Stimulated activated naive CD8-positive, alpha-beta T cell treated with anti-CD3 and anti-CD28 coated beads, Interleukin-15, amount 100 ng/mL, for 72 hours (primary cell): ENCODE measurements around the gene SBF2.

Source experiments
- ATAC-seq: fragments of 150-1000 bp; cut with Tn5 transposase; 2 replicates; pipeline ENCODE4 v1.10.0; 2021; ENCODE audit warnings: mild to moderate bottlenecking, moderate library complexity
- DNase-seq, 2 donors: peaks; one replicate each; pipeline ENCODE4 v3.0.0; 2021 to 2022
- H3K27ac Mint-ChIP-seq, 2 donors: one replicate each; pipeline ENCODE4 v1.8.0; 2022; ENCODE audit warnings: mild to moderate bottlenecking in 2 of 2, mixed read lengths in 2 of 2, moderate library complexity in 2 of 2
- H3K27me3 Mint-ChIP-seq: one replicate; pipeline ENCODE4 v1.8.0; 2022; ENCODE audit warnings: mixed read lengths
- H3K4me1 Mint-ChIP-seq: one replicate; pipeline ENCODE4 v1.8.0; 2022; ENCODE audit warnings: mild to moderate bottlenecking, mixed read lengths
- H3K4me3 Mint-ChIP-seq, 2 donors: one replicate each; pipeline ENCODE4 v1.8.0; 2022; ENCODE audit warnings: mild to moderate bottlenecking in 2 of 2, mixed read lengths in 2 of 2, moderate library complexity in 1 of 2
- H3K9me3 Mint-ChIP-seq, 2 donors: one replicate each; pipeline ENCODE4 v1.8.0; 2022; ENCODE audit warnings: mixed read lengths in 2 of 2

The SBF2 gene

GRCh38 chr11:10211470-10211869 is 82.5 kb downstream of the SBF2 start:
- Mint-ChIP-seq H3K4me1 (no peaks in the 10 kb centered on the region), H3K9me3 (no peaks in the 10 kb centered on the region), H3K27ac (no peak overlapping the region), H3K27me3 (no peaks in the 10 kb centered on the region), H3K4me3 (no peak overlapping the region)
- no peak for DNase-seq
- no peak for ATAC-seq

GRCh38 chr11:10209326-10209725 is 84.7 kb downstream of the SBF2 start:
- ATAC-seq (no peak), DNase-seq (no peak)
- no peaks in the 10 kb centered on the region for H3K4me1 Mint-ChIP-seq
- H3K27me3 Mint-ChIP-seq = no peaks in the 10 kb centered on the region
- H3K4me3 Mint-ChIP-seq = no peak overlapping the region
- no peak overlapping the region for H3K27ac Mint-ChIP-seq
- peaks cover 0 to 4% of the 10 kb centered on the region in 2 donors for H3K9me3 Mint-ChIP-seq

GRCh38 chr11:10208131-10208575 is 85.9 kb downstream of the SBF2 start:
- peaks cover 5 to 14% of the 10 kb centered on the region in 2 donors for H3K9me3 Mint-ChIP-seq
- ATAC-seq = peak; percentile 46
- H3K4me1 Mint-ChIP-seq = no peaks in the 10 kb centered on the region
- no peak overlapping the region for H3K4me3 Mint-ChIP-seq
- no peaks in the 10 kb centered on the region for H3K27me3 Mint-ChIP-seq
- no peak overlapping the region for H3K27ac Mint-ChIP-seq
- peak in 1 of 2 donors; percentile 1 for DNase-seq

GRCh38 chr11:10205928-10206327 is 88.1 kb downstream of the SBF2 start:
- H3K27ac Mint-ChIP-seq = no peak overlapping the region
- DNase-seq = no peak
- no peak for ATAC-seq

GRCh38 chr11:10204021-10204420 is 90.0 kb downstream of the SBF2 start:
- Mint-ChIP-seq H3K27me3 (no peaks in the 10 kb centered on the region), H3K4me3 (no peak overlapping the region), H3K9me3 (peaks cover 11 to 22% of the 10 kb centered on the region in 2 donors), H3K27ac (no peak overlapping the region), H3K4me1 (no peaks in the 10 kb centered on the region)
- no peak for DNase-seq
- no peak for ATAC-seq

More at GRCh38 chr11:10205928-10206327, 88.1 kb downstream of the SBF2 start:
- no peak overlapping the region for H3K4me3 Mint-ChIP-seq
- H3K4me1 Mint-ChIP-seq = no peaks in the 10 kb centered on the region
- peaks cover 11 to 22% of the 10 kb centered on the region in 2 donors for H3K9me3 Mint-ChIP-seq
- no peaks in the 10 kb centered on the region for H3K27me3 Mint-ChIP-seq

GRCh38 chr11:10201343-10201742 is 92.7 kb downstream of the SBF2 start:
- ATAC-seq (no peak), DNase-seq (no peak)
- Mint-ChIP-seq H3K9me3 (peaks cover 11 to 22% of the 10 kb centered on the region in 2 donors), H3K4me3 (no peak overlapping the region), H3K27ac (no peak overlapping the region), H3K4me1 (no peaks in the 10 kb centered on the region), H3K27me3 (no peaks in the 10 kb centered on the region)

GRCh38 chr11:10197091-10197490 is 96.9 kb downstream of the SBF2 start:
- Mint-ChIP-seq H3K27ac (no peak overlapping the region), H3K4me3 (no peak overlapping the region), H3K9me3 (no peaks in the 10 kb centered on the region), H3K27me3 (no peaks in the 10 kb centered on the region), H3K4me1 (no peaks in the 10 kb centered on the region)
- DNase-seq (no peak), ATAC-seq (no peak)

- Mint-ChIP-seq H3K27ac (no peak overlapping the region), H3K4me1 (no peaks in the 10 kb centered on the region), H3K27me3 (no peaks in the 10 kb centered on the region), H3K4me3 (no peak overlapping the region), H3K9me3 (no peaks in the 10 kb centered on the region)
- DNase-seq = no peak
- no peak for ATAC-seq
Measured at GRCh38 chr11:10192036-10192435, 102.0 kb downstream of the SBF2 start.

- Mint-ChIP-seq H3K4me3 (no peak overlapping the region), H3K4me1 (no peaks in the 10 kb centered on the region), H3K27ac (no peak overlapping the region), H3K9me3 (no peaks in the 10 kb centered on the region), H3K27me3 (no peaks in the 10 kb centered on the region)
- DNase-seq (no peak), ATAC-seq (no peak)
Measured at GRCh38 chr11:10181811-10182210, 112.2 kb downstream of the SBF2 start.

- no peaks in the 10 kb centered on the region for H3K27me3 Mint-ChIP-seq
- no peak overlapping the region for H3K27ac Mint-ChIP-seq
- no peak for ATAC-seq
- no peak for DNase-seq
- no peak overlapping the region for H3K4me3 Mint-ChIP-seq
- no peaks in the 10 kb centered on the region for H3K9me3 Mint-ChIP-seq
- peaks cover 5% of the 10 kb centered on the region for H3K4me1 Mint-ChIP-seq
Measured at GRCh38 chr11:10164621-10165020, 129.4 kb downstream of the SBF2 start.

- Mint-ChIP-seq H3K4me1 (peaks cover 5% of the 10 kb centered on the region), H3K27me3 (no peaks in the 10 kb centered on the region), H3K9me3 (peaks cover 12% of the 10 kb centered on the region in 2 donors), H3K4me3 (no peak overlapping the region), H3K27ac (no peak overlapping the region)
- ATAC-seq (no peak), DNase-seq (no peak)
Measured at GRCh38 chr11:10162222-10162621, 131.8 kb downstream of the SBF2 start.

GRCh38 chr11:10160350-10160749 is 133.7 kb downstream of the SBF2 start:
- Mint-ChIP-seq H3K4me1 (peaks cover 5% of the 10 kb centered on the region), H3K4me3 (no peak overlapping the region), H3K27me3 (no peaks in the 10 kb centered on the region), H3K9me3 (peaks cover 12 to 23% of the 10 kb centered on the region in 2 donors), H3K27ac (no peak overlapping the region)
- DNase-seq (no peak), ATAC-seq (no peak)

- H3K27me3 Mint-ChIP-seq = no peaks in the 10 kb centered on the region
- no peak overlapping the region for H3K4me3 Mint-ChIP-seq
- ATAC-seq (no peak), DNase-seq (no peak)
- no peaks in the 10 kb centered on the region for H3K4me1 Mint-ChIP-seq
- H3K9me3 Mint-ChIP-seq = peaks cover 12 to 23% of the 10 kb centered on the region in 2 donors
- H3K27ac Mint-ChIP-seq = no peak overlapping the region
Measured at GRCh38 chr11:10158461-10158860, 135.6 kb downstream of the SBF2 start.

GRCh38 chr11:10155793-10156490 is 138.1 kb downstream of the SBF2 start:
- ATAC-seq = no peak
- peaks cover 12 to 23% of the 10 kb centered on the region in 2 donors for H3K9me3 Mint-ChIP-seq

GRCh38 chr11:10150800-10151199 is 143.2 kb downstream of the SBF2 start:
- Mint-ChIP-seq H3K27ac (no peak overlapping the region), H3K27me3 (no peaks in the 10 kb centered on the region), H3K4me1 (no peaks in the 10 kb centered on the region), H3K4me3 (no peak overlapping the region), H3K9me3 (peaks cover 0 to 7% of the 10 kb centered on the region in 2 donors)
- no peak for DNase-seq
- ATAC-seq = no peak

More at GRCh38 chr11:10155793-10156490, 138.1 kb downstream of the SBF2 start:
- DNase-seq = no peak
- no peaks in the 10 kb centered on the region for H3K27me3 Mint-ChIP-seq
- no peak overlapping the region for H3K4me3 Mint-ChIP-seq
- no peaks in the 10 kb centered on the region for H3K4me1 Mint-ChIP-seq
- peak overlapping the region in 1 of 2 donors; percentile 6 for H3K27ac Mint-ChIP-seq

GRCh38 chr11:10149553-10149952 is 144.5 kb downstream of the SBF2 start:
- Mint-ChIP-seq H3K4me3 (no peak overlapping the region), H3K27me3 (no peaks in the 10 kb centered on the region), H3K4me1 (no peaks in the 10 kb centered on the region), H3K9me3 (peaks cover 0 to 7% of the 10 kb centered on the region in 2 donors), H3K27ac (no peak overlapping the region)
- no peak for DNase-seq
- no peak for ATAC-seq

GRCh38 chr11:10147195-10147594 is 146.8 kb downstream of the SBF2 start:
- DNase-seq (no peak), ATAC-seq (no peak)
- Mint-ChIP-seq H3K4me3 (no peak overlapping the region), H3K4me1 (no peaks in the 10 kb centered on the region), H3K9me3 (peaks cover 0 to 7% of the 10 kb centered on the region in 2 donors), H3K27ac (no peak overlapping the region), H3K27me3 (no peaks in the 10 kb centered on the region)
